ENCODE data around the gene GRIK2.

Gene GRIK2

GRCh38 chr6:101545191-101545590 lies 151.7 kb downstream of the GRIK2 start:
- FAIRE-seq (no peak), DNase-seq (ENCODE audit: insufficient read length) (no peak)
- TF ChIP-seq TAF1 (IDR thresholded peaks at IDR 0.05; ENCODE audit: borderline replicate concordance, low read depth, low read length) (no peak), POLR2A (IDR thresholded peaks at IDR 0.05; ENCODE audit: low read depth, low read length) (no peak), POLR2AphosphoS5 (IDR thresholded peaks at IDR 0.05; ENCODE audit: low read depth, low read length) (no peak)

- FAIRE-seq (no peak), DNase-seq (ENCODE audit: insufficient read length) (no peak)
- TF ChIP-seq TAF1 (IDR thresholded peaks at IDR 0.05; ENCODE audit: borderline replicate concordance, low read depth, low read length) (no peak), POLR2A (IDR thresholded peaks at IDR 0.05; ENCODE audit: low read depth, low read length) (no peak), POLR2AphosphoS5 (IDR thresholded peaks at IDR 0.05; ENCODE audit: low read depth, low read length) (no peak)
These were observed 156.9 kb downstream of the GRIK2 start for GRCh38 chr6:101550451-101550850.

GRCh38 chr6:101554231-101554630 lies 160.7 kb downstream of the GRIK2 start:
- TF ChIP-seq POLR2AphosphoS5 (IDR thresholded peaks at IDR 0.05; ENCODE audit: low read depth, low read length) (no peak), TAF1 (IDR thresholded peaks at IDR 0.05; ENCODE audit: borderline replicate concordance, low read depth, low read length) (no peak), POLR2A (IDR thresholded peaks at IDR 0.05; ENCODE audit: low read depth, low read length) (no peak)
- FAIRE-seq (no peak), DNase-seq (ENCODE audit: insufficient read length) (no peak)

GRCh38 chr6:101558712-101559111 lies 165.2 kb downstream of the GRIK2 start:
- no peak for FAIRE-seq
- no peak for DNase-seq (ENCODE audit: insufficient read length)
- TF ChIP-seq POLR2AphosphoS5 (IDR thresholded peaks at IDR 0.05; ENCODE audit: low read depth, low read length) = no peak
- TF ChIP-seq POLR2A (IDR thresholded peaks at IDR 0.05; ENCODE audit: low read depth, low read length) = no peak
- no peak for TF ChIP-seq TAF1 (IDR thresholded peaks at IDR 0.05; ENCODE audit: borderline replicate concordance, low read depth, low read length)

GRCh38 chr6:101572627-101573026 lies 179.1 kb downstream of the GRIK2 start:
- TF ChIP-seq POLR2AphosphoS5 (IDR thresholded peaks at IDR 0.05; ENCODE audit: low read depth, low read length) = no peak
- no peak for TF ChIP-seq TAF1 (IDR thresholded peaks at IDR 0.05; ENCODE audit: borderline replicate concordance, low read depth, low read length)
- TF ChIP-seq POLR2A (IDR thresholded peaks at IDR 0.05; ENCODE audit: low read depth, low read length) = no peak
- FAIRE-seq (no peak), DNase-seq (ENCODE audit: insufficient read length) (no peak)

- TF ChIP-seq POLR2AphosphoS5 (IDR thresholded peaks at IDR 0.05; ENCODE audit: low read depth, low read length) (no peak), POLR2A (IDR thresholded peaks at IDR 0.05; ENCODE audit: low read depth, low read length) (no peak), TAF1 (IDR thresholded peaks at IDR 0.05; ENCODE audit: borderline replicate concordance, low read depth, low read length) (no peak)
- DNase-seq (ENCODE audit: insufficient read length) (no peak), FAIRE-seq (no peak)
These were observed 183.6 kb downstream of the GRIK2 start for GRCh38 chr6:101577091-101577490.

GRCh38 chr6:101578306-101578705 lies 184.8 kb downstream of the GRIK2 start:
- DNase-seq (ENCODE audit: insufficient read length) = no peak
- no peak for FAIRE-seq
- TF ChIP-seq TAF1 (IDR thresholded peaks at IDR 0.05; ENCODE audit: borderline replicate concordance, low read depth, low read length) = no peak
- no peak for TF ChIP-seq POLR2A (IDR thresholded peaks at IDR 0.05; ENCODE audit: low read depth, low read length)
- TF ChIP-seq POLR2AphosphoS5 (IDR thresholded peaks at IDR 0.05; ENCODE audit: low read depth, low read length) = no peak

GRCh38 chr6:101582792-101583191 lies 189.3 kb downstream of the GRIK2 start:
- TF ChIP-seq POLR2AphosphoS5 (IDR thresholded peaks at IDR 0.05; ENCODE audit: low read depth, low read length) (no peak), POLR2A (IDR thresholded peaks at IDR 0.05; ENCODE audit: low read depth, low read length) (no peak), TAF1 (IDR thresholded peaks at IDR 0.05; ENCODE audit: borderline replicate concordance, low read depth, low read length) (no peak)
- DNase-seq (ENCODE audit: insufficient read length) (no peak), FAIRE-seq (no peak)

- no peak for DNase-seq (ENCODE audit: insufficient read length)
- TF ChIP-seq POLR2AphosphoS5 (IDR thresholded peaks at IDR 0.05; ENCODE audit: low read depth, low read length) (no peak), TAF1 (IDR thresholded peaks at IDR 0.05; ENCODE audit: borderline replicate concordance, low read depth, low read length) (no peak), POLR2A (IDR thresholded peaks at IDR 0.05; ENCODE audit: low read depth, low read length) (no peak)
- no peak for FAIRE-seq
These were observed 192.0 kb downstream of the GRIK2 start for GRCh38 chr6:101585501-101585900.

- no peak for TF ChIP-seq POLR2A (IDR thresholded peaks at IDR 0.05; ENCODE audit: low read depth, low read length)
- no peak for TF ChIP-seq TAF1 (IDR thresholded peaks at IDR 0.05; ENCODE audit: borderline replicate concordance, low read depth, low read length)
- TF ChIP-seq POLR2AphosphoS5 (IDR thresholded peaks at IDR 0.05; ENCODE audit: low read depth, low read length) = no peak
- FAIRE-seq = no peak
- DNase-seq (ENCODE audit: insufficient read length) = no peak
These were observed 194.8 kb downstream of the GRIK2 start for GRCh38 chr6:101588343-101588742.

- FAIRE-seq = no peak
- no peak for DNase-seq (ENCODE audit: insufficient read length)
- TF ChIP-seq TAF1 (IDR thresholded peaks at IDR 0.05; ENCODE audit: borderline replicate concordance, low read depth, low read length) (no peak), POLR2AphosphoS5 (IDR thresholded peaks at IDR 0.05; ENCODE audit: low read depth, low read length) (no peak), POLR2A (IDR thresholded peaks at IDR 0.05; ENCODE audit: low read depth, low read length) (no peak)
These were observed 201.8 kb downstream of the GRIK2 start for GRCh38 chr6:101595276-101595675.

GRCh38 chr6:101597693-101598092 lies 204.2 kb downstream of the GRIK2 start:
- no peak for DNase-seq (ENCODE audit: insufficient read length)
- no peak for TF ChIP-seq TAF1 (IDR thresholded peaks at IDR 0.05; ENCODE audit: borderline replicate concordance, low read depth, low read length)
- FAIRE-seq = no peak

- FAIRE-seq (no peak), DNase-seq (ENCODE audit: insufficient read length) (no peak)
- TF ChIP-seq POLR2A (IDR thresholded peaks at IDR 0.05; ENCODE audit: low read depth, low read length) (no peak), TAF1 (IDR thresholded peaks at IDR 0.05; ENCODE audit: borderline replicate concordance, low read depth, low read length) (no peak), POLR2AphosphoS5 (IDR thresholded peaks at IDR 0.05; ENCODE audit: low read depth, low read length) (no peak)
These were observed 211.9 kb downstream of the GRIK2 start for GRCh38 chr6:101605426-101605825.

All from GM12892 (cell line).